Activated naive CD8-positive, alpha-beta T cell treated with anti-CD3 and anti-CD28 coated beads, Interleukin-2, amount 10 ng/mL, durations not matched to agents 7 days and 5 days (primary cell): ENCODE data around the gene FAM83C. TPM values are rescaled to one million over a fixed set of nuclear protein-coding genes. Genes with fewer than 3 reads are reported as not detected.

Source experiments
- ATAC-seq: fragments of 150-1000 bp; cut with Tn5 transposase; one replicate; pipeline ENCODE4 v1.10.0; 2021; ENCODE audit warnings: low read depth, moderate library complexity
- POLR2A ChIA-PET: fragments of 350-600 bp; sonication (Branson Sonifier 250); formaldehyde crosslinking; loops from one replicate; lab custom pipeline; 2021; ENCODE audit warnings: antibody characterized with exemption; lab: Charles Lee
- DNase-seq: peaks from one replicate; pipeline ENCODE4 v3.0.0; 2021
- H3K27ac Mint-ChIP-seq: one replicate; pipeline ENCODE4 v1.8.0; 2022; ENCODE audit warnings: mild to moderate bottlenecking, mixed read lengths
- H3K27me3 Mint-ChIP-seq: one replicate; pipeline ENCODE4 v1.8.0; 2022; ENCODE audit warnings: mild to moderate bottlenecking, moderate library complexity, mixed read lengths
- H3K36me3 Mint-ChIP-seq: one replicate; pipeline ENCODE4 v1.8.0; 2021; ENCODE audit warnings: mild to moderate bottlenecking, mixed read lengths
- H3K4me1 Mint-ChIP-seq: one replicate; pipeline ENCODE4 v1.8.0; 2021; ENCODE audit warnings: mixed read lengths
- H3K4me3 Mint-ChIP-seq: one replicate; pipeline ENCODE4 v1.8.0; 2022; ENCODE audit warnings: mild to moderate bottlenecking, moderate library complexity, mixed read lengths
- H3K9me3 Mint-ChIP-seq: one replicate; pipeline ENCODE4 v1.8.0; 2021; ENCODE audit warnings: mixed read lengths
- total RNA-seq, 2 experiments: library from RNA; stranded (reverse); gene quantifications; one replicate each; pipeline ENCODE4 v1.2.3, GENCODE V29; 2021

FAM83C gene
- total RNA-seq, 2 experiments from 2014 or later: not detected

GRCh38 chr20:35281506-35282101 lies 10.6 kb downstream of the FAM83C start:
- peaks cover 27% of the 10 kb centered on the region for H3K4me1 Mint-ChIP-seq
- H3K27me3 Mint-ChIP-seq: no peaks in the 10 kb centered on the region
- POLR2A ChIA-PET: no interaction called here

DNA sequence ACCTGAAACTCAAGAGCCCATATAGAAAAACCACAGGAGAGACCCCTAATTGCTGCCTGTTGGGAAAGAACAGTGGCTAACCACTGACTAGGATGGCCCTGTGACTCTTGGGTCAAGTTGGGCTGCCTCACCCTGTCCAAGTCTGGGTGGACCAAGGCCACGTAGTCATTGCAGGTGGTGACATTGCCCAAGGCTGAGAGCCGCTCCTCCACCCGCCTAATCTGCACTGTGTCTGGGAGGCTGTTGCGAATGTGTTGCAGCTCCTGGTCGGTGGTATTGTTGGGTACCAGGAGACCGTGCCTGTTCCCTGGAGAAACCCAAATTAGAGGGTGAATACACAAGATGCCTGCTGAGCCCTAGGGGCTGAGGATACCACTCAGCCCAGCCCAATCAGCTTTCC lies 11.7 kb downstream of the FAM83C start:
- Mint-ChIP-seq H3K4me1 (peaks cover 25% of the 10 kb centered on the region), H3K36me3 (peaks cover 17% of the 10 kb centered on the region), H3K27ac (no peak overlapping the region), H3K4me3 (no peak overlapping the region), H3K9me3 (no peaks in the 10 kb centered on the region), H3K27me3 (no peaks in the 10 kb centered on the region)
- POLR2A ChIA-PET: interaction anchor here (0.7 kb wide), 1 partner anchor 21 kb away, joined by 3 read pairs; no protein-coding TSS in a partner anchor
- no peak for ATAC-seq
- DNase-seq: no peak

More at GRCh38 chr20:35281506-35282101, 10.6 kb downstream of the FAM83C start:
- Mint-ChIP-seq H3K27ac (no peak overlapping the region), H3K36me3 (peaks cover 17% of the 10 kb centered on the region), H3K4me3 (no peak overlapping the region), H3K9me3 (no peaks in the 10 kb centered on the region)
- DNase-seq: no peak
- no peak for ATAC-seq

GRCh38 chr20:35279533-35280174 lies 12.6 kb downstream of the FAM83C start:
- POLR2A ChIA-PET: interaction anchor here (1.3 kb wide), 1 partner anchor 175 kb away, joined by 3 read pairs; no protein-coding TSS in a partner anchor
- Mint-ChIP-seq H3K4me3 (no peak overlapping the region), H3K36me3 (peaks cover 17% of the 10 kb centered on the region), H3K27ac (peak overlapping the region; percentile 93), H3K4me1 (peaks cover 19% of the 10 kb centered on the region), H3K27me3 (no peaks in the 10 kb centered on the region), H3K9me3 (no peaks in the 10 kb centered on the region)
- no peak for ATAC-seq
- DNase-seq: no peak

GRCh38 chr20:35279040-35279439 lies 13.2 kb downstream of the FAM83C start:
- Mint-ChIP-seq H3K27me3 (no peaks in the 10 kb centered on the region), H3K4me1 (peaks cover 19% of the 10 kb centered on the region), H3K36me3 (peaks cover 17% of the 10 kb centered on the region), H3K4me3 (no peak overlapping the region), H3K27ac (peak overlapping the region; percentile 93), H3K9me3 (no peaks in the 10 kb centered on the region)
- DNase-seq (no peak), ATAC-seq (no peak)
- POLR2A ChIA-PET: interaction anchor here (1.3 kb wide), 1 partner anchor 176 kb away, joined by 3 read pairs; no protein-coding TSS in a partner anchor

DNA sequence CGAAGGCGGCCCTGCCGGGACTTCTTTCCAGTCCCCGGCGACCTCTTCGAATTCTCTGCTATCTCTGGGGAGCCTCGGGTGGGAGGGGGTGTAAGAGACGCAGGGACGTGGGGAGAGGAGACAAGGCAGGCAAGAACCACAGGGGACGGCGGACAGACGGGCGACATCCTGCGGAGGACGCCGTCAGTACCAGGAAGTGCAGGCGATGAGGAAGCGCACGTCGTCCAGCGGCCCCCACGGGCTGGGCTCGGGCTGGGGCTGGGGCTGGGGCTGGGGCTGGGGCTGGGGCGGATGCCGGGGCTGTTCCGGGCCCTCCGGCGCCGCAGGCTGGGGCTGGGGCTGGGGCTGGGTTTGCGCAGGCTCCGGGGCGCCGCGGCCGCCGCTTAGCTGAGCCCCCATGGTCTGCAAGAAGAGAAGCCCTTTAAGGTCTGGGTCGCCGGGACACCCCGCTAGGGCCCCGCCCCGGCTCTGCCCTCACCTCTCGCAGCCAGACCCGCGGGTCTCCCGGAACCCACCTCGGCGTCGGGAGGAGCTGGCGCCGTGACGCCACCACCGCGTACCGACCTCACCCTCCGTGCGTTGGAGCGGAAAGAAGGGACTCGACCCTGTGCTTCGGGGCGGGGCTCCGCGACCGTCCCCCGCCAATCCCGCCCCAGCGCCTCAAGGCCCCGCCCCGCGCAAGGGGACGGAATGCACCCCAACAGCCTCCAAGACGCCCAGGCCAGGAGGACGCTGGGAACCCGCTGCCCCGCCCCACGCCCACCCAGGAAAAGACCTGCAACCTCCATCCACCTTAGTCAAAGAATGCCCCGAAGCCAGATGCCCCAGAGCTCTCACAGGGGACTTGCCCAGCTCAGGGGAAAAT lies 14.5 kb downstream of the FAM83C start, which contains the start of gene MMP24OS:
TSS of gene MMP24OS (minus strand) at position 592 of the 865 bp plus-strand sequence. CDS start at position 399, 193 bp downstream.
- Mint-ChIP-seq H3K36me3 (peaks cover 17% of the 10 kb centered on the region), H3K9me3 (no peaks in the 10 kb centered on the region), H3K27ac (peak within 1 kb of the TSS; percentile 100), H3K4me1 (peaks cover 12% of the 10 kb centered on the region), H3K4me3 (peak within 1 kb of the TSS; percentile 100), H3K27me3 (no peaks in the 10 kb centered on the region)
- ATAC-seq: peak; percentile 91
- POLR2A ChIA-PET: interaction anchor here (0.6 to 2.4 kb wide), 19 partner anchors 9 to 1723 kb away, joined by 3 to 16 read pairs (median 4); partner anchors contain the start of genes CEP250, EDEM2, GGT7 and RBM39
- DNase-seq: peak; percentile 91

- DNase-seq: no peak
- Mint-ChIP-seq H3K27ac (peak overlapping the region; percentile 100), H3K9me3 (no peaks in the 10 kb centered on the region), H3K27me3 (no peaks in the 10 kb centered on the region), H3K4me1 (peaks cover 10% of the 10 kb centered on the region), H3K36me3 (peaks cover 15% of the 10 kb centered on the region), H3K4me3 (peak overlapping the region; percentile 100)
- ATAC-seq: no peak
- POLR2A ChIA-PET: interaction anchor here (0.8 to 2.4 kb wide), 11 partner anchors 8 to 465 kb away, joined by 3 to 16 read pairs (median 7); partner anchors contain the start of genes CEP250, EDEM2, EIF6 and GGT7
Observed at GRCh38 chr20:35277127-35277526, 15.1 kb downstream of the FAM83C start.

GRCh38 chr20:35276408-35276807 lies 15.8 kb downstream of the FAM83C start:
- H3K4me1 Mint-ChIP-seq: peaks cover 9% of the 10 kb centered on the region
- no peaks in the 10 kb centered on the region for H3K27me3 Mint-ChIP-seq
- H3K36me3 Mint-ChIP-seq: peaks cover 11% of the 10 kb centered on the region
- H3K27ac Mint-ChIP-seq: peak overlapping the region; percentile 100
- H3K4me3 Mint-ChIP-seq: peak overlapping the region; percentile 100
- POLR2A ChIA-PET: interaction anchor here (0.8 to 2.4 kb wide), 4 partner anchors 8 to 25 kb away, joined by 3 to 16 read pairs (median 7); partner anchors contain the start of gene EIF6
- no peaks in the 10 kb centered on the region for H3K9me3 Mint-ChIP-seq
- DNase-seq (no peak), ATAC-seq (no peak)

GRCh38 chr20:35275741-35276251 lies 16.4 kb downstream of the FAM83C start:
- ATAC-seq (no peak), DNase-seq (no peak)
- Mint-ChIP-seq H3K27ac (peak overlapping the region; percentile 100), H3K27me3 (no peaks in the 10 kb centered on the region), H3K9me3 (no peaks in the 10 kb centered on the region), H3K4me3 (peak overlapping the region; percentile 100), H3K4me1 (peaks cover 13% of the 10 kb centered on the region), H3K36me3 (peaks cover 15% of the 10 kb centered on the region)
- POLR2A ChIA-PET: interaction anchor here (1.5 to 2.4 kb wide), 4 partner anchors 9 to 24 kb away, joined by 3 to 16 read pairs (median 6); partner anchors contain the start of gene EIF6

DNA sequence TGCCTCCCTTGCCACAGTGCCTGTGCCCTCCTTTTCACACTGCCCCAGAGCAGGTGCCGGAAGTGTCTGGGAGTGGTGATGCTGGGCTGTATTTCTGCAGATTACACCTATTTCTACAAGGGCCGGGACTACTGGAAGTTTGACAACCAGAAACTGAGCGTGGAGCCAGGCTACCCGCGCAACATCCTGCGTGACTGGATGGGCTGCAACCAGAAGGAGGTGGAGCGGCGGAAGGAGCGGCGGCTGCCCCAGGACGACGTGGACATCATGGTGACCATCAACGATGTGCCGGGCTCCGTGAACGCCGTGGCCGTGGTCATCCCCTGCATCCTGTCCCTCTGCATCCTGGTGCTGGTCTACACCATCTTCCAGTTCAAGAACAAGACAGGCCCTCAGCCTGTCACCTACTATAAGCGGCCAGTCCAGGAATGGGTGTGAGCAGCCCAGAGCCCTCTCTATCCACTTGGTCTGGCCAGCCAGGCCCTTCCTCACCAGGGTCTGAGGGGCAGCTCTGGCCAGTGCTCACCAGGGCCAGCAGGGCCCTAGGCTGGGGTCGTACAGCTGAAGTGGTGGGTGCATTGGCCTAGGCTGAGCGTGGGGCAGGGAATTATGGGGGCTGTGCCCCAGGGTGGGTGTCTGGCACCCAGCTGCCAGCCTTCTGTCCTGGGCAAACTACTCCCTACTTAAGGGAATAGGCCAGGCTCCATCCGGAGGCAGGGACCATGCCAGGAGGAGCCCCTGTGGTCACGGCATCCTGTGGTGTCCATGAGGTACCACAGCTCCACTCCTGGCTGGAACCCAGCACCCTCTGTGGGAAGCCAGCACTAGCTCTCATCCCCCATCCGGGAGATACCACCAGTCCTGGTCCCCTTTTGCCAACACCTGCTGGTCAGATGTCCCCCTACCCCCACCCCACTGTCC lies 17.8 kb downstream of the FAM83C start:
- POLR2A ChIA-PET: interaction anchor here (1.2 to 2.1 kb wide), 3 partner anchors 10 to 128 kb away, joined by 3 to 7 read pairs (median 5); partner anchors contain the start of genes EDEM2 and EIF6
- no peak overlapping the region for H3K4me3 Mint-ChIP-seq
- peaks cover 10% of the 10 kb centered on the region for H3K36me3 Mint-ChIP-seq
- H3K27ac Mint-ChIP-seq: no peak overlapping the region
- ATAC-seq (no peak), DNase-seq (no peak)
- no peaks in the 10 kb centered on the region for H3K27me3 Mint-ChIP-seq
- no peaks in the 10 kb centered on the region for H3K9me3 Mint-ChIP-seq
- peaks cover 13% of the 10 kb centered on the region for H3K4me1 Mint-ChIP-seq

GRCh38 chr20:35273449-35274171 lies 18.6 kb downstream of the FAM83C start:
- H3K27ac Mint-ChIP-seq: peak overlapping the region; percentile 12
- peaks cover 13% of the 10 kb centered on the region for H3K4me1 Mint-ChIP-seq
- POLR2A ChIA-PET: interaction anchor here (0.6 to 2.1 kb wide), 3 partner anchors 10 to 127 kb away, joined by 3 to 7 read pairs (median 4); partner anchors contain the start of genes EDEM2 and EIF6
- H3K36me3 Mint-ChIP-seq: peaks cover 9% of the 10 kb centered on the region
- H3K9me3 Mint-ChIP-seq: no peaks in the 10 kb centered on the region
- no peak overlapping the region for H3K4me3 Mint-ChIP-seq
- no peak for ATAC-seq
- DNase-seq: no peak
- no peaks in the 10 kb centered on the region for H3K27me3 Mint-ChIP-seq

DNA sequence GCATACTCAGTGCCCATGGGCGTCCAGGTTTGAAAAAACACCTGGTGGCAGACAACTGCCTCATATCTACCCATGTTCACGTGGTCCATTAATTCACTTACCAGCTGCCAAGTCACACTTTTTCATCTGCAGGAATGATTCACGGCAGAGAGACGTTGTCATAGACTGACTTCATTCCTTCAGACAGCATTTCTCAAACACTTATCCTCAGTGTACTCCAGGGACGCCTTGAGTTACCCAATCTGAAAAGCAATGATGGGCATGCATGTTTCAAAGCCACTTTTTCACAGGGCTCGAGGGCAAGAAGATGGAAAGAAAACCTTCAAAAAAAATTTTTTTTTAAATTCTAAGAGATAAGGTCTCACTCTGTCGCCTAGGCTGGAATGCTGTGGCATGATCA lies 20.3 kb downstream of the FAM83C start:
- H3K27me3 Mint-ChIP-seq: no peaks in the 10 kb centered on the region
- POLR2A ChIA-PET: interaction anchor here (0.5 kb wide), 2 partner anchors 149 to 176 kb away, joined by 3 read pairs; no protein-coding TSS in a partner anchor

More for the DNA sequence above, 20.3 kb downstream of the FAM83C start:
- ATAC-seq (no peak), DNase-seq (no peak)
- Mint-ChIP-seq H3K36me3 (peaks cover 9% of the 10 kb centered on the region), H3K9me3 (no peaks in the 10 kb centered on the region), H3K4me1 (peaks cover 9% of the 10 kb centered on the region), H3K27ac (no peak overlapping the region), H3K4me3 (no peak overlapping the region)
